Gastrocnemius medialis (tissue), 4 donors: ENCODE results near the gene PTAR1.

Experiments used
- CTCF ChIP-seq, 5 experiments: fragments of 450-650 bp in 3 of 5; fragments of 200-600 bp in 2 of 5; sonication (generic) in 2 of 5; IDR thresholded peaks in 4 of 5; conservative IDR thresholded peaks in 1 of 5; 1 replicate in 4 of 5; 2 replicates in 1 of 5; pipeline ENCODE4 v1.5.1; 2016 to 2019; ENCODE audit warnings: antibody characterized with exemption in 5 of 5, mild to moderate bottlenecking in 3 of 5, moderate library complexity in 3 of 5
- POLR2A ChIP-seq, 2 donors: fragments of 450-650 bp; IDR thresholded peaks; one replicate each; pipeline ENCODE4 v1.6.1; 2017; ENCODE audit warnings: antibody characterized with exemption in 2 of 2, mild to moderate bottlenecking in 2 of 2, moderate library complexity in 2 of 2

- TF ChIP-seq CTCF (IDR thresholded peaks at IDR 0.05 in 4 of 5, conservative IDR thresholded peaks at IDR 0.05 in 1 of 5) = no peak
- TF ChIP-seq POLR2A (IDR thresholded peaks at IDR 0.05) = no peak
Measured at GRCh38 chr9:69757996-69758675, 1.7 kb downstream of the PTAR1 start.
